GM21737 (cell line): ENCODE data around the gene AFF3.

Experiments
- ATAC-seq: cut with Tn5 transposase; IDR thresholded peaks from one replicate; pipeline ENCODE4 v1.9.1; 2021; ENCODE audit warnings: mild to moderate bottlenecking, moderate library complexity; ENCODE audit not compliant: unreplicated experiment

AFF3 gene

DNA sequence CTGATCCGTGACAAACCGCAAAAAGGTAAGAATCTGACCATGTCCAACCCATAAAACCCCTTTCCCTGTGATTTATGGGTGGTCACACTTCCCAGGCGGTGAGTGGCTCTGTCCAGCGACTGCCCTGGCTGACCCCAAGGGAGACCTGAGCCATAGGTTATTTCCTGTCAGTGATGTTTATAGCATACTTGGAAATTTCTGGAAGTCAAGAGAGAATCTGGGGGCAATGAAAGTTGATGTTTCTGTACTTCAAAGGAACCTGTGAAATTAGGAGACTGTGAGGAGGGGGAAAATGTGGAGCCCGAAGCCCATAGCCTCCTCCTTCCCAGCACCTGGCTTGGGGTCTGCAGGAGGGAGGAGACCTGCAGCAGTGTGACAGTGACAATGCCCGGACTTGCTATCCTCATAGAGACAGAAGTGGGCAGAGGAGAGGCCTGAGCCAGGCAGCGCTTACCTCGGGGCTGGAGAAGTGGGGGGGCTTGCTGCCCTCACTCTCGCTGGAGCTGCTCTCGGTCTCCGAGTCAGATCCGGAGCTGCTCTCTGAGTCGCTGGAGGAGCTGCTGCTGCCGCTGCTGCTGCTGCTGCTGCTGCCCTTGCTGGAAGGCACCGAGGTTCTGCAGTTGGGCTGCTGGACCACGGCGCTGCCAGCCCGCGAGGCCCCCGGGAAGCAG, 541.3 kb downstream of the AFF3 start:
- ATAC-seq = no peak

DNA sequence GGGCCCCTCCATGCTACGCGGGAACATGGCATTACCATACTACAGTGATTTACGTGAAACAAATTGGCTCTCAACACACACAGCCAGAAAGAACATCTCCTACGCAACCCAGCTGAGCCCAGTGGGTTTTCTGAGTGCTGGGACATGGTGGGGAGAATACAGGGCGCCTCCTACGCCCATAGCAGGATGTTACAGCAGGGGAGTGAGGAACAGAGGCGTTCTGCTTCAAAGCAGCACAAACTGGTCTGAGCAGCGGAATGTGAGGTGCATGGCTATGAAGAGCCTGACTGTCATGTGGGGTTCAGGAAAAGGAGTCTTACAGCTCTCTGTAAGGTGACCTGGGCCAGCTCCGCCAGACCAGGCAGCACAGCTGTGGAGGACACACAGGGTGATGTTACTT, 543.9 kb downstream of the AFF3 start:
- no peak for ATAC-seq

DNA sequence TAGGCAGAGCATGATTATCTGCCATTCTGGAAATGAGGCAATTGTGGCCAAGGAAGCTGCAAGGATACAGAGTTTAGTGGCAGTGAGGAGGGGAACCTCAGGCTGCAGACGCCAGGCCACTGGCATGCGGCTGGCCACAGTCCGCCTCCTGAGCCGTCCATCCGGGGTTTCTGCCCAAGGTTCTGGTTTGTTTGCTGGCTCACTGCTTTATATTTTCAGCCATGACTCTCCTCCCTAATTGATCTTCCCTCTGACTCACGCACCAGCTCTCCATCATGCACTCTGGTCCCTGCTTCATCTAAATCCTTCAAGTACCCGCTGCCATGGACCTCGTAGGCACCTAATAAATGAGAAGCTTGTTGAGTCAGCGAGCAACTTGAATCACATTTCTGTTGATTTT, 544.8 kb downstream of the AFF3 start:
- ATAC-seq = no peak

DNA sequence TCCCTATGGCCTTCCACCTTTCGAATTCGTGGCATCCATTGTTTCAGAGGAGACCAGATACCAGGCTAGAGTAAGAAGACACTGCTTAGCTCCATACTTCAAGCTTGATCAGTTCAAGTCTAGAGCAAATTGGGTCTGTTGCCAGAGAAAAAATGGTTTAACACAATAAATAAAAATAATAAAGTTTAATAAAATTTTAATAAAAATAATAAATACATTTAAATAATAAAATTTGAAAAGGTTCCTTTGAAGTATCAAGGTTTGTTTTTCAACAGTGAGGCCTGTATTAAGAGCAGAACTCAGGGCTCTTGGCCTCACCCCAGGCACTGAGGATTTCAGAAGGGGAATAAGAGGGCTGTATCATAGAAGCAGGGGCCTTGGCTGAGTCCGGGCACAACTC, 547.0 kb downstream of the AFF3 start:
- no peak for ATAC-seq

DNA sequence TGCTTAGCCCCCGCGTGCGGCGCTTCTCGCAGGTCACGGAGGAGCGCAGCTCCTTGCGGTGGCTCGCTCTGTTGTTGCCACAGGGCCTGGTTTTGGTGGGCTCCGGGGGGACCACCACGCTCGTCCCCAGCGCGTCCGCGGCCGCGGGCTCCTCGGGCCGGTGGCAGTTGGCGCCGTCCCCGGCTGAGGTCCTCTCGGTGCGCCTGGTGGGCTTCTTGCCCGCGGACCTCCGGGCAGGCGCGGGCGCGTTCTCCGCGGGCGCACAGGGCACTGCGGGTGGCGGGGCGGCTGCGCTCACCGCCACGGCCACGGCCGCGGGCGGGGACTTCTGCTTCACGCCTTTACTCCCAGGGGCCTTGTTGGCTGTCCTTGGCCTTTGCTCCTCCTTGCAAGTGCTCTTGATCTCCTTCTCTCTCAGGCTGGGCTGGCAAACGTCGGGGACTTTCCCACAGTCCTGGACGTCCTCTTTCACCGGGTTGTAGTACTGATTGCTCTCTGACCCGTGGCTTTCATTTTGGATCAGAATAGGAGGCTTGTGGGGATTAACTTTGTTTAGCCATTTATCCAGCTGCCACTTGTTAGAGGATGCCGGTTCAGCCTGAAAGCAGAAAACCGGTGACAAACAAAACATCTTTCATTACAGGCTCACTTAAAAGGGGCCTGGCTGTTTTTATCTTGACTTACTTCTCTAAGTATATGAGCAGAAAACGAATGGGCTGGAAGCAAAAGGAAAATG, 548.5 kb downstream of the AFF3 start:
- ATAC-seq = no peak

DNA sequence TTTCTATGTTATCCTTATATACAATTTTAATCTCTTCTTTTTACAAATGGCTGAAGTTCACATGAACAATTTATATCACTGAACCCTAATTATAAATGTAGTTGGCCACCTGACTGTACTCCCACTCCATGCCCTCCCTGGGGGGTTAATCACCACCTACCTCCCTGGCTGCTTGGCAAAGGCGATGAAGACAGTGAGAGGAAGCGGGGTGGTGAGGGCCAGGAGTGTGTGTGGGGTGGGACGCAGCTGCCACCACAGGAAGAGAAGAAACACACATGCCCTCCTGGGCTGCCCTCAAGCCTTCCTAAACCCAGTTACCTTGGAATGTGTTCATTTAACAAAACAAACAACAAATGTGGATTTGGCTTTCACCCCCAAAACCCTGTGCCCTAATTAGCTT, 565.6 kb downstream of the AFF3 start:
- ATAC-seq = no peak

DNA sequence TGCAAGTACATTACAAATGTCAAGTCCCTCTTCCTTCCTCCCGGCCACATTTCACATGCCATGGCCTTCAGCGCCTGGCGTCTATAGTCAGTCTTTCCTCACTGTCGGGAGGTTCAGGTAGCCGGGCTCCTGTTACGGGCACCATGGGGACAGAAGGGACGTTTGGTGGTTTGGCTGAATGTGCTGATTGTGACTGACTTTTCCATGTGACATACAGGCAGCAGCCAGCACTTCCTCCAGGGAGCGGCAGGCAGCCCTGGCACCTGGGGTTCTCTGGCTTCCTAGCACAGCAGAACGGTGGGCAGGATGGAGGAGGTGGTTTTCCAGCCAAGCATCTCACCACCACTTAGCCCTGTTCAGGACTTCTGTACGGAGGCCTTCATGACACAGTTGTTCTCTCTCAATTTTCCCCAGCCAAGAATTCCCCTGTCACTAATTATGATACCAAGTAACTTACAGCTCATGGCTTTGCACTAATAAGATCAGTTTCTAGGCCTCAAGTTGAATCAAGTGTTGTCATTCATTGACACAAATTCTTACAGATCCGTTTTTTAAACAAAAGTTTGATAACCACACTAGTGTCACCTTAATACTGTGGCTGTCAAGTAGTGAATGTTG, 568.6 kb downstream of the AFF3 start:
- ATAC-seq = no peak

DNA sequence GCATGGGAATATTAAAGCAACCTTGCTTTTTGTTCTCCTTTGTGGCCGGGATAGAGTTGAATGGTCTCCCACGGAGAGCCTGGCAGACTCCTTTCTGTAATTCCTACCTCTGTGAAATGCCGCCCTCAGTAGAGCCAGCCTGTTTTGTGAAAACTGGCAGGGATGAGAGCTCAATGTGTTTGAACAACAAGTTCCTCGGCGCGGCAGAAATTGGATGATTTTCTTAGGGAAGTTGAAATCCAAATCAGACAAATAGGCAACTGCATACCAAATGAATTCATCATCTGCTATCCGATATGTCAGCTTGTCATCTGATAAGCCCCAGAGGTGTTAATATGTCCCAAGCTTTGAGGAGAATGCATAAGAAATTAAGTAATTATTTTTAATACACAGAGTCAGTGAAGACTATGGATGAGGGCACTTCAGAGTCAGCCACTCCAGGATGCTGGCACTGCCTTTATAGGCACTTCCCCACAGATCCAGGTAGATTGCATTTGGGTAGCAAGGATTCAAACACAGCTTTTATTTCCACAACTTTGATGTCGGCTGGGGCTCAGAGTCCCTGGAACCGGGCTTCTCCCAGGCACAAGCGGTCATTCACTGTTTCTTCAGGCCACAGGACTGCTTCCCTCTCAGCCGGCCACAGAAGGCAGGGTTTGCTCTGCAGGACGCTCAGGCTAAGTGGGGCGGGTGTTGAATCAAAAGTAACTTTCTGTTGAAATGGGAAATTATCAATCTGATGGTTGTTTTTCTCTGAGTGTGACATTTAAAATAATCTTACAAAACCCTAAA, 569.8 kb downstream of the AFF3 start:
- no peak for ATAC-seq

DNA sequence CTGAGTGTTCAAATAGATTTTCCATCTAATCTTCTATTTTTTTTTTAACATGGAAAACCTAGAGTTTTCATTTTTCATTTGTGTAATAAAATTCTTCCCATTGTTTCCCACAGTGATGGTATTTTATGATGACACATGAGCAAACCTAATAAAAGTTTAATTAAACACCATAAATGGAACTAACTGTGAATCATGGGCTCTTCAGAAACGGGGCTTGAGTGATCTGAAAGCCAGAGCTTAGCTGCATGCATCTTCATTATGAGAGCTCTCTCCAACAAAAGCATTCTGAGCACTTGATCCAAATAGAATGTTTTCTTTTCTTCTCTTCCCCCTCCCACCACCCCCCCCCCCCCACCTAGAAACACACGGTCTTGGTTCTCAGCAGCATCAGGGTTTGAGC, 570.4 kb downstream of the AFF3 start:
- ATAC-seq = no peak

DNA sequence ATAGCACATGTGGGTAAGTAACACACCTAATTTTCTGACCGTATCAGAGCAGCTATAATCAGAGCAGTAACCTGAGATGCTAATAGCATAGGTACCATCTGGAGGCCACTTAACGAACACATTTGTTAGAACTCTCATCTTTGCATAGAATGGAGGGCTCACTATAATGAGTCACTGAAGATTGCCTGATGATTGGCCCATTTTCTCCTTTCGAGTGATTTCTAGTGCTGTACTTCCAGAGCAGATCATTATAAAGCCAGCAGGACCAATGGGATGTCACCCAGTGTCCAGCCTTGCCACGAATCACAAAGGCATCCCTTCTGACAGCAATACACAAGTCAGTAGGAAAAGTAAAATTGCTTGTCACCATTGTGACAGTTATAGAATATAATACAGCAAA, 570.9 kb downstream of the AFF3 start:
- no peak for ATAC-seq

DNA sequence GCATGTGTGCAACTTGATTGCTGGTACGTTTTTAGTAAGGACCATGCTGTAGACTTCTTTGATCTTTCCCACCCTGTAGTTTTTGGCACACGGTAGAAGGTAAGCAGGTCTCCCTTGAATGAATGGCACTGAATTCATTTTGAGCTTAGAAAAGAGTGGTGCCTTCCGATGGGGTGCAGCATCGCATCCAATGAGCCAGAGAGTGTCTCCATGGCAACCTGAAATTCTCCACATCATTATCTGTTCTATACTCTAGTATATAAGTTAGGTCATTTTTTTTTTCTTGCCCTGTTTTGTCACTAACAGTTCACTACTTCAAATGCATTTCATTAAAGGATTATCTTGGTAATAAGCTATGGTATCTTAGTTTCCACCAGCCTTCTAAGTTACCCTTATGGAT, 571.4 kb downstream of the AFF3 start:
- ATAC-seq = no peak

DNA sequence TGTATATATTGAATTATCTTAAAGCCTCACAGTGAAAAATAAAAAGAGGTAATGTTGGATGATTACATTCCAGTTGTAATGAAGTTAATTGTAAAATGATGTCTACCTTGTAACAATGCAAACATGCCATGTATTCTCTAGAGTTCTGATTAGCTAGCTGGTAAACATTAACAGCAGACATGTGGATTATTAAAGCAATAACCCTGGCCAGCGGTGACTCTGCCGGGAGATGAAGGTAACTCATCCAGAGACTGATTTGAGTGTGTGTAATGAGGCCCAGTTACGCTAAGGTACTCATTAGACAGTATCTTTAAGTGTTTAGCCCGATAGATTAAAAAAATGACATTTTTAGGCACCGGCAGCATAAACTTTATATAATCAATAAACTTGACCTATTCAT, 573.0 kb downstream of the AFF3 start:
- no peak for ATAC-seq

DNA sequence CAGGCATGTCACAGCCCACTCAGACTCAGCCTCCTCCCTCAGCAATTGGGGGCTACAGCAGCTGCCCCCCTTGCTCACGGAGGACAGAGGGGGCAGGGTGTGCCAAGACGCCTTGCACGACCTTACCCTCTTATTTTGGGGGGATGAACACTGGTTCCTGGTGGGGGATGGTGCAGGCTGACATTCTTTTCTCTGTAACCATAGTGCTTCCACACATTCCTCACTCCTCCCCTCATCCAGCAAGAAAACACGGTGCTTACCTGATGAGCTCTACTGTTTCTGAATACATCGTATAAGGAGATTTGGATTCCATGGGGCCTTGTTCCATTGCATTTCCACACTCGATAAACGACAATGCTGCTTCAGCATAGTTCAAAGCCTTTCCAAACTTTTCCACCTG, 577.2 kb downstream of the AFF3 start:
- ATAC-seq = no peak

DNA sequence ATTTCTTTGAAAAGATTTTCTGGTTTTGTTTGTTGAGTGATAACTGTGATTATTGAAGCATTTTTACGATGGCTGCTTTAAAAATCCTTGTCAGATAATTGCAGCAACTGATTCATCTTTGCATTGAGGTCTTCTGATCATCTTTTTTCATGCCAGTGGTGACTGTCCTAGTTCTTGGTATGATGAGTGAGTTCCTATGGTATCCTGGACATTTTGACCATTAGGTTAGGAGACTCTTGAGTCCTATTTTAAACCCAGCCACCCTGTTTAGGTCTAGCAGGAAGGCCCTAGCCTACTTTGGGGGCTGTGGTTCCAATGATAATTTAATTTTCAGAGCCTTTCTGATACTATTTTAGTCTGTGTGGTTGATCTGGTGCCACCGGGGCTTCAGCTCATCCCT, 579.9 kb downstream of the AFF3 start:
- ATAC-seq = no peak

DNA sequence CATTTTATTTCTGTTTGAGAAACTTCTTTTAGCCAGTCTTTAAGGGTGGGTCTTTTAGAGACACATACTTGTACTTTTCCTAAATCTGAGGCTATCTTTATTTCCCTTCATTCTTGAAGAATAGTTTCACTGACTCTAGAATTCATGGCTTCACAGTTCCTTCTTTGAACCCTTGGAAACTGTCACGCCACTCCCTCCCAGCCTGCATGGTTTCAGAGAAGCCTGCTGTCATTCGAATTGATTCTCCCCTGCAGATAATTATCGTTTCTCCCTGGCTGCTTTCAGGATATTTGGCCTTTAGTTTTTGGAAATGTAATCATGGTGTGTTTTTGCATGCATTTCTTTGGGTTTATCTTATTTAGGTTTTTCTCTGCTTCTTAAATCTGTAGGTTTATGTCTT, 580.6 kb downstream of the AFF3 start:
- no peak for ATAC-seq

DNA sequence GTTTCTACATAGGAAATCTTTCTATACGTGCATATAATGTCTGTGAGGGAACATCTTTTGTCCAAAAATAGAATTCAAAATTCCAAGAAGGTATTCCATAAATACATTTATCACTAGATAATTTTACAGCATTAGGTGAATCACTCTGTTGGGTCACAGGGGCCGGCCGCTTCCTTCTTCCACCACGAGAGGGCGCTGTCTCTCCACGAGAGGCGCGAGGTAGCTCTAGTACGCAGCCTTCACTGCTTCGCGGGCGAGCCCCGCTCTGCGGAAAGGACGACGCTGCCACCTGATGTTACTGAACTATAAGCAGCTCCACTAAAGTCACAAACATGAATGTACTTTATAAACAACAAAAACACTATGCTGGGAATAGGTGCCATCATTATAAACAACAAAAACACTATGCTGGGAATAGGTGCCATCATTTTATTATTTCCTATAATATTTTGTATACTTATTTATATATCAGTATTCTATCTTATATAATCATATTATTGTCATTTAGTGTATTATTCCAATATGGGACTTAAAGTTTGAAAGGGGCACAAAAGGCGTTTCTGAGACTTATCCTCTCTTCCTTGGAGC, 583.2 kb downstream of the AFF3 start:
- ATAC-seq = peak; percentile 78

DNA sequence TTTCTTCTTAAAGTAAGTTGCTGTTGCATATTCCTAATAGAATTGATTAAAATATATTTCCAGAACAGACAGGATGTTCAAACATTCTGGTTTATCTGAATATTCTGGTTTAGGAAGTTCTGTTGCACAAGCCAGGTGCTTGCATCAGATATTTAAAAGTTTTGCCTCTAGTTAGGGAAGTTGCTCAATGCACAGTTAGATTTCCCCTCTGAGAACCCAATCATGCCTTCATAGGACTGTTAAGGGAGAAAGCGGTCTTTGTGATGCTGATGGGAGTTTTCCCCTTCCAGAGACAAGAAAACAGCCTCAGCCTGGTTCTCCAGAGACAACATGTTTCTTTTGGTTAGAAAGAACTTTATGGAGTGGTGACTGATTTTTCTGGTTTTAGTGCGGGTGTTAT, 587.0 kb downstream of the AFF3 start:
- no peak for ATAC-seq

DNA sequence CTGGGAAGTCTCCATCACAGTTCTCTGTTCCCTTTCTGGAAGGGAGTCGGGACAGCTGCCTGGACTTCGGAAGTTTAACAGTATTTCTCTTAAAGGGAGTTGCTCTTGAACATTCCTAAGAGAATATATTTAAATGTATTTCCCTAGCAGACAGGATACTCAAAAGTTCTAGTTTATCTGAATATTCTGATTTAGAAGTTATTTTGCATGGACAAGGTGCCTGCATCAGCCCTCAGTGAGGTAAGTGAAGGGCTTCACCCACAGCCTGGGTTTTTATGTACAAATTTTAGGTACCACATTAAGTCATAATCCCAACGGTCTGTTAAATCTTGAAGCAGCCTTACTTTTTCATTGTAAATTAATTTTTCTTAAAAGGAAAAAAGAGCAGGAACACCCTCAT, 587.5 kb downstream of the AFF3 start:
- no peak for ATAC-seq

DNA sequence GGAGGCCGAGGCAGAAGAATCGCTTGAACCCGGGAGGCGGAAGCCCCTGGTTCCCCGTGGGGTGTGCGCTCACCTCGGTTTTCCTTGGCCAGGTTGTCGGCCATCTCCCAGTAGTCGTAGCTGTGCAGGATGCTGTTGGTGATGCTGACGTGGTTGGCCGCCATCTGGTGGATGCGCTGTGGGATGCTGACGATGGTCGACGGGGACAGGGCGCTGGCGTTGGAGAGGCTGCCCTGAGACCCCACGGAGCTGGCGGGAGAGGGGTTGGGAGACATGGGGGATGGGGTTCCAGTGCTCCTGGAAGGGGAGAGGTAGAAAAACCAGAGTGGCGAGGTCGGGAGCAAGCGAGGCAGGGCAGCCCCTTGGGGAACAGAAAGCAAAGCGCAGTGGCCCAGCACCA, 588.2 kb downstream of the AFF3 start:
- no peak for ATAC-seq

DNA sequence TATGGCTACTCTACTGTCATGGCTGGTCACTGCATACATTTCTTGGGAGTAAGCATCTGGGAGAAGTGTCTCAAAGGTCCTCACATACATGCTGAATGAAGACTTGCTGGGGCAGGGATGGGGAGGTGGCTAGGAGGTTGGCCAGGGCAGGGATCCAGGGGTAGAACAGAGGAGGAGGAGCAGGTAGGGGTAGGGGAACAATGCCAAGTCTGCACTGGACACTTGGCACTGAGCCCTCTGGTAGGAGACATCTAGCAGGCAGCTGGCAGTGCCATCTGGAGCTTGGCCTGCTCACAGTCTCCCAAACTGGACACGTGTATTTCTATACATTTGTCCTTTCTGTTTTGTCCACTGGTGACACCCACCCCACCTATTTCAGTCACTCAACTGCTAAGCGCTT, 589.9 kb downstream of the AFF3 start:
- ATAC-seq = no peak

DNA sequence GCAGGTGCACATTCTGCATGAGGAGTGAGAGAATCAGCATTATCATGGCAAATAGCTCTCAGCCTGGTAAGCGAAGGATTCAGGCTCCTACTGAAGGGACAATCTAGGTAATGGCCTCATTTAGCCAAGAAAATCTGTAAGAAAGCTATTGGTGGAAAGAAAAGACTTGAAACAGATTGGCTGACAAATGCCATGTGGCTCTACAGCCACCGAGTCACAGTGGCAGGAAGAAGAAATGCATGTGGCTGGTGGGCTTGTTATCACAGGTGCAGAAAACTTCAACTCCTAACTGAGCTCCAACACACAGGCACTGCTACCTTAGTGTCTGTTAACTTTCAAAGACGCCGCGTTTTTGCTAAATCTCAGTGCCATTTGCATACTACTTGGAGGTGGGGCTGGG, 592.0 kb downstream of the AFF3 start:
- ATAC-seq = no peak
